Hematopoietic multipotent progenitor cell treated with erythropoietin and hydrocortisone succinate and interleukin-3 and kit ligand, for 17 days (in vitro differentiated cells): Measurements from ENCODE around the gene MGLL.
"Not testable (repeated sequence)": the region's sequence is repeated elsewhere in the genome, so short reads cannot be mapped to it uniquely, and the experiment has no call there.

ENCODE experiments used
- DNase-seq: peaks from one replicate; pipeline ENCODE4 v3.0.0-alpha.2; 2015; ENCODE audit warnings: low spot score

The MGLL gene

GRCh38 chr3:127688416-127689265 lies 133.7 kb downstream of the MGLL start:
- no peak for DNase-seq

- no peak for DNase-seq
These were observed 134.3 kb downstream of the MGLL start for GRCh38 chr3:127688022-127688415.

GRCh38 chr3:127687228-127687737 lies 135.0 kb downstream of the MGLL start:
- DNase-seq, result no peak

GRCh38 chr3:127686512-127686894 lies 135.8 kb downstream of the MGLL start:
- no peak for DNase-seq

- DNase-seq, result no peak
These were observed 136.4 kb downstream of the MGLL start for GRCh38 chr3:127685708-127686511.

- DNase-seq, result no peak
These were observed 137.2 kb downstream of the MGLL start for GRCh38 chr3:127684871-127685707.

- no peak for DNase-seq
These were observed 139.8 kb downstream of the MGLL start for GRCh38 chr3:127682561-127682960.

GRCh38 chr3:127682175-127682554 lies 140.2 kb downstream of the MGLL start:
- DNase-seq, result not testable (repeated sequence)

GRCh38 chr3:127680798-127681221 lies 141.5 kb downstream of the MGLL start:
- DNase-seq, result no peak

GRCh38 chr3:127680146-127680661 lies 142.1 kb downstream of the MGLL start:
- DNase-seq, result no peak

- DNase-seq, result no peak
These were observed 142.7 kb downstream of the MGLL start for GRCh38 chr3:127679534-127680145.

GRCh38 chr3:127678611-127679533 lies 143.4 kb downstream of the MGLL start:
- no peak for DNase-seq

- DNase-seq, result no peak
These were observed 144.1 kb downstream of the MGLL start for GRCh38 chr3:127678315-127678599.

- DNase-seq, result no peak
These were observed 144.6 kb downstream of the MGLL start for GRCh38 chr3:127677541-127678314.

GRCh38 chr3:127676921-127677351 lies 145.4 kb downstream of the MGLL start:
- DNase-seq, result no peak

GRCh38 chr3:127676456-127676855 lies 145.9 kb downstream of the MGLL start:
- no peak for DNase-seq

- DNase-seq, result no peak
These were observed 146.5 kb downstream of the MGLL start for GRCh38 chr3:127675651-127676391.

GRCh38 chr3:127674790-127675189 lies 147.5 kb downstream of the MGLL start:
- no peak for DNase-seq
